ENCODE measurements around the gene GSTM3. TPM values are rescaled to one million over a fixed set of nuclear protein-coding genes. Genes with fewer than 3 reads are reported as not detected.
A peak's percentile ranks its signal among the peaks of the same experiment; 100 is the strongest.

The GSTM3 gene
- total RNA-seq, 4 donors from 2014 or later = 8.2 to 34.1 (median 24.3) TPM

GRCh38 chr1:109788695-109789521 lies 48.1 kb upstream of the GSTM3 start:
- peak; percentile 16 for DNase-seq
- TF ChIP-seq, protein P1, sequence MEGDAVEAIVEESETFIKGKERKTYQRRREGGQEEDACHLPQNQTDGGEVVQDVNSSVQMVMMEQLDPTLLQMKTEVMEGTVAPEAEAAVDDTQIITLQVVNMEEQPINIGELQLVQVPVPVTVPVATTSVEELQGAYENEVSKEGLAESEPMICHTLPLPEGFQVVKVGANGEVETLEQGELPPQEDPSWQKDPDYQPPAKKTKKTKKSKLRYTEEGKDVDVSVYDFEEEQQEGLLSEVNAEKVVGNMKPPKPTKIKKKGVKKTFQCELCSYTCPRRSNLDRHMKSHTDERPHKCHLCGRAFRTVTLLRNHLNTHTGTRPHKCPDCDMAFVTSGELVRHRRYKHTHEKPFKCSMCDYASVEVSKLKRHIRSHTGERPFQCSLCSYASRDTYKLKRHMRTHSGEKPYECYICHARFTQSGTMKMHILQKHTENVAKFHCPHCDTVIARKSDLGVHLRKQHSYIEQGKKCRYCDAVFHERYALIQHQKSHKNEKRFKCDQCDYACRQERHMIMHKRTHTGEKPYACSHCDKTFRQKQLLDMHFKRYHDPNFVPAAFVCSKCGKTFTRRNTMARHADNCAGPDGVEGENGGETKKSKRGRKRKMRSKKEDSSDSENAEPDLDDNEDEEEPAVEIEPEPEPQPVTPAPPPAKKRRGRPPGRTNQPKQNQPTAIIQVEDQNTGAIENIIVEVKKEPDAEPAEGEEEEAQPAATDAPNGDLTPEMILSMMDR (IDR thresholded peaks at IDR 0.05) = peak in 3 of 5 experiments; percentile 5 to 43 (median 22)
- TF ChIP-seq POLR2A (IDR thresholded peaks at IDR 0.05) (no peak), POLR2AphosphoS5 (IDR thresholded peaks at IDR 0.05) (no peak)

GRCh38 chr1:109787845-109788601 lies 47.2 kb upstream of the GSTM3 start:
- Histone ChIP-seq H3K4me1 (peaks cover 24 to 71% (median 42%) of the 10 kb centered on the region in 4 donors), H3K36me3 (no peaks in the 10 kb centered on the region), H3K9me3 (no peaks in the 10 kb centered on the region), H3K27me3 (no peaks in the 10 kb centered on the region), H3K4me3 (no peak overlapping the region), H3K27ac (peak overlapping the region in 2 of 4 donors; percentile 71 to 72)
- peak; percentile 18 for DNase-seq
- in situ Hi-C loops (cut with MboI; ENCODE audit: low pct_ligation_motif_present in 1 of 4, low pct_unique_long_range_greater_than_20kb in 1 of 4, low sequenced_read_pairs in 3 of 4) (loop anchor here in 1 of 4 donors (25.0 kb wide), 1 partner anchor 124 kb away; the partner anchor contains the start of gene CSF1), intact Hi-C loops (cut with DNase I; ENCODE audit: low total_unique reads) (no loop called here)
- 87 to 100% methylated on average over 1 to 19 of the region's 19 CpGs for WGBS, 2 donors (ENCODE audit: low coverage in 1 of 2)
- TF ChIP-seq EP300 (IDR thresholded peaks at IDR 0.05; ENCODE audit: low read depth) (no peak), POLR2AphosphoS5 (IDR thresholded peaks at IDR 0.05) (no peak), POLR2A (IDR thresholded peaks at IDR 0.05) (no peak)
- TF ChIP-seq, protein P1 (IDR thresholded peaks at IDR 0.05) = no peak

More at GRCh38 chr1:109788695-109789521, 48.1 kb upstream of the GSTM3 start:
- Histone ChIP-seq H3K27ac (no peak overlapping the region), H3K4me1 (peaks cover 30 to 71% (median 46%) of the 10 kb centered on the region in 4 donors), H3K9me3 (no peaks in the 10 kb centered on the region), H3K27me3 (no peaks in the 10 kb centered on the region), H3K4me3 (no peak overlapping the region), H3K36me3 (no peaks in the 10 kb centered on the region)
- 29 to 83% methylated on average over 1 to 9 of the region's 9 CpGs for WGBS, 2 donors (ENCODE audit: low coverage in 1 of 2)
- in situ Hi-C loops (cut with MboI; ENCODE audit: low pct_ligation_motif_present in 1 of 4, low pct_unique_long_range_greater_than_20kb in 1 of 4, low sequenced_read_pairs in 3 of 4) (loop anchor here in 1 of 4 donors (25.0 kb wide), 1 partner anchor 123 kb away; the partner anchor contains the start of gene CSF1), intact Hi-C loops (cut with DNase I; ENCODE audit: low total_unique reads) (no loop called here)

GRCh38 chr1:109787211-109787844 lies 46.5 kb upstream of the GSTM3 start:
- no peaks in the 10 kb centered on the region for H3K9me3 ChIP-seq
- DNase-seq = peak; percentile 13
- peak overlapping the region; percentile 68 to 79 (median 72) for H3K27ac ChIP-seq
- WGBS, 2 donors (ENCODE audit: low coverage in 1 of 2) = 81 to 100% methylated on average over 1 to 9 of the region's 9 CpGs
- H3K36me3 ChIP-seq = no peaks in the 10 kb centered on the region
- intact Hi-C loops (cut with DNase I; ENCODE audit: low total_unique reads) = no loop called here
- H3K27me3 ChIP-seq = no peaks in the 10 kb centered on the region
- TF ChIP-seq EP300 (IDR thresholded peaks at IDR 0.05; ENCODE audit: low read depth) = no peak
- no peak overlapping the region for H3K4me3 ChIP-seq
- in situ Hi-C loops (cut with MboI; ENCODE audit: low pct_ligation_motif_present in 1 of 4, low pct_unique_long_range_greater_than_20kb in 1 of 4, low sequenced_read_pairs in 3 of 4) = loop anchor here in 1 of 4 donors (25.0 kb wide), 1 partner anchor 125 kb away; the partner anchor contains the start of gene CSF1
- H3K4me1 ChIP-seq = peaks cover 19 to 67% (median 37%) of the 10 kb centered on the region in 4 donors

DNA sequence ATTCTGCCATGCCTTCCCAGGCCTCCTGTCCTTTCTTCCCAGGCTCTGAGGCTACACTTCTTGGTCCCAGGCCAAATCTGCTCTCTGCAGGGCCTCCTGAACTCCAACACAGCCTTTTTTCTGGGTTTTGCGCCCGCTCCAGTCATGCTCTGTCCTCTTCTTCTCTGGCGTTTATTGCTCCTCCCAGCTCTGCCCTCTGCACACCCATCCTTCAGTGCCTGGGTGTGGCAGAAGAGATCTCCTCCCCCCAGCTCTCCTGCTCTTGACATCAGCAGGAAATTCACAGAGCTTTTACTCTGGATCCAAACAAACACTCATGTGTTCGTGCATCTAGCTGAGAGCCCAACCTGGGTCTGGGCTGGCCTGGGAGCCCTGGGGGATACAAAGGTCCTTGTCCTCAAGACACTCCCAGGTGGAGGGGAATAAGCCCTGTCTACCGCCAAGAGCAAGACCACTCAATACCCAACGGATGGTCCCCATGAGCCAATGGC lies 45.7 kb upstream of the GSTM3 start:
- no peak overlapping the region for H3K4me3 ChIP-seq
- peak; percentile 75 for DNase-seq
- H3K36me3 ChIP-seq = no peaks in the 10 kb centered on the region
- no peaks in the 10 kb centered on the region for H3K27me3 ChIP-seq
- no peaks in the 10 kb centered on the region for H3K9me3 ChIP-seq
- 39 to 90% methylated on average over 2 to 4 of the region's 6 CpGs for WGBS, 2 donors (ENCODE audit: low coverage in 1 of 2)
- intact Hi-C loops (cut with DNase I; ENCODE audit: low total_unique reads) (no loop called here), in situ Hi-C loops (cut with MboI; ENCODE audit: low pct_ligation_motif_present in 1 of 4, low pct_unique_long_range_greater_than_20kb in 1 of 4, low sequenced_read_pairs in 3 of 4) (loop anchor here in 1 of 4 donors (25.0 kb wide), 1 partner anchor 126 kb away; the partner anchor contains the start of gene CSF1)
- TF ChIP-seq POLR2AphosphoS5 (IDR thresholded peaks at IDR 0.05) (peak in 1 of 3 donors; percentile 44), POLR2A (IDR thresholded peaks at IDR 0.05) (peak; percentile 19), EP300 (IDR thresholded peaks at IDR 0.05; ENCODE audit: low read depth) (no peak)
- TF ChIP-seq, protein P1 (IDR thresholded peaks at IDR 0.05) = no peak
- peak overlapping the region; percentile 68 to 79 (median 72) for H3K27ac ChIP-seq
- H3K4me1 ChIP-seq = peaks cover 12 to 60% (median 29%) of the 10 kb centered on the region in 4 donors
